ENCODE results near the gene ARSG.

ARSG gene

GRCh38 chr17:68456339-68457167 lies 165.3 kb downstream of the ARSG start:
- DNase-seq, result peak; percentile 48

- DNase-seq, result peak; percentile 61
Measured at GRCh38 chr17:68457168-68457538, 165.9 kb downstream of the ARSG start, which contains the start of gene WIPI1. Gene WIPI1, minus strand, starts transcription at chr17:68457496. Its CDS starts 75 bp downstream, at chr17:68457421.

- DNase-seq, result peak; percentile 99
Measured at GRCh38 chr17:68457539-68458259, 166.4 kb downstream of the ARSG start.

- no peak for DNase-seq
Measured at GRCh38 chr17:68458260-68459036, 167.2 kb downstream of the ARSG start.

GRCh38 chr17:68459037-68459639 lies 167.8 kb downstream of the ARSG start:
- DNase-seq, result no peak

- DNase-seq, result no peak
Measured at GRCh38 chr17:68460146-68460545, 168.9 kb downstream of the ARSG start.

GRCh38 chr17:68460715-68461114 lies 169.4 kb downstream of the ARSG start:
- DNase-seq, result no peak

- DNase-seq, result no peak
Measured at GRCh38 chr17:68461122-68461539, 169.8 kb downstream of the ARSG start.

GRCh38 chr17:68461589-68461988 lies 170.3 kb downstream of the ARSG start:
- no peak for DNase-seq

- DNase-seq, result peak; percentile 55
Measured at GRCh38 chr17:68462381-68463210, 171.3 kb downstream of the ARSG start.

- no peak for DNase-seq
Measured at GRCh38 chr17:68463211-68464019, 172.1 kb downstream of the ARSG start.

GRCh38 chr17:68468334-68468733 lies 177.0 kb downstream of the ARSG start:
- no peak for DNase-seq

- DNase-seq, result no peak
Measured at GRCh38 chr17:68468788-68469187, 177.5 kb downstream of the ARSG start.
